Thyroid gland (tissue), 4 donors: ENCODE measurements around the gene THSD7B. TPM values are rescaled to one million over a fixed set of nuclear protein-coding genes. Genes with fewer than 3 reads are reported as not detected.
A peak's percentile ranks its signal among the peaks of the same experiment; 100 is the strongest.

Experiments
- DNase-seq, 2 donors: peaks; one replicate each; pipeline ENCODE4 v3.0.0-alpha.2; 2019
- H3K27ac ChIP-seq, 3 donors: fragments of 200-600 bp; sonication (generic); 1 replicate in 2 of 3; 2 replicates in 1 of 3; pipeline ENCODE4 v1.5.1; 2016 to 2019; ENCODE audit warnings: mild to moderate bottlenecking in 1 of 3, moderate library complexity in 1 of 3
- H3K27me3 ChIP-seq: fragments of 200-600 bp; sonication (generic); one replicate; pipeline ENCODE4 v1.5.1; 2019
- H3K36me3 ChIP-seq, 2 donors: fragments of 200-600 bp; sonication (generic); one replicate each; pipeline ENCODE4 v1.5.1; 2016 to 2019
- H3K4me1 ChIP-seq, 2 donors: fragments of 200-600 bp; sonication (generic); one replicate each; pipeline ENCODE4 v1.5.1; 2017 to 2019
- H3K4me3 ChIP-seq, 3 donors: fragments of 200-600 bp; sonication (generic); replicated peaks in 1 of 3; 1 replicate in 2 of 3; 2 replicates in 1 of 3; pipeline ENCODE4 v1.5.1; 2016; ENCODE audit warnings: mild to moderate bottlenecking in 1 of 3
- H3K9me3 ChIP-seq: fragments of 200-600 bp; sonication (generic); one replicate; pipeline ENCODE4 v1.5.1; 2017
- POLR2A ChIP-seq, 2 donors: fragments of 450-650 bp; IDR thresholded peaks; one replicate each; pipeline ENCODE4 v1.6.1; 2017; ENCODE audit warnings: antibody characterized with exemption in 2 of 2, mild to moderate bottlenecking in 2 of 2, moderate library complexity in 1 of 2
- WGBS, 2 donors: methylation state at CpG; one replicate each; pipeline ENCODE4 v1.1.5; 2017; 5-methylcytosine and 5-hydroxymethylcytosine counted together
- intact Hi-C: fragments of 100-400 bp; cut with DNase I; formaldehyde crosslinking; loops from one replicate; pipeline ENCODE4 v1.15.1; 2023
- total RNA-seq, 4 donors: library from RNA; depleted of rRNA; stranded (reverse); fragments of >200 nt; gene quantifications; one replicate each; pipeline ENCODE4 v1.2.3, GENCODE V29; 2016
- TF ChIP-seq, protein P1 (sequence below), 6 experiments: fragments of 200-600 bp in 3 of 6; fragments of 450-650 bp in 3 of 6; sonication (generic) in 3 of 6; IDR thresholded peaks; one replicate each; pipeline ENCODE4 v1.5.1; 2016 to 2019; ENCODE audit warnings: antibody characterized with exemption in 6 of 6, mild to moderate bottlenecking in 2 of 6, inconsistent platforms in 1 of 6, moderate library complexity in 1 of 6

THSD7B gene
- total RNA-seq, 4 donors from 2014 or later: 0.29 to 1.2 (median 0.92) TPM

DNA sequence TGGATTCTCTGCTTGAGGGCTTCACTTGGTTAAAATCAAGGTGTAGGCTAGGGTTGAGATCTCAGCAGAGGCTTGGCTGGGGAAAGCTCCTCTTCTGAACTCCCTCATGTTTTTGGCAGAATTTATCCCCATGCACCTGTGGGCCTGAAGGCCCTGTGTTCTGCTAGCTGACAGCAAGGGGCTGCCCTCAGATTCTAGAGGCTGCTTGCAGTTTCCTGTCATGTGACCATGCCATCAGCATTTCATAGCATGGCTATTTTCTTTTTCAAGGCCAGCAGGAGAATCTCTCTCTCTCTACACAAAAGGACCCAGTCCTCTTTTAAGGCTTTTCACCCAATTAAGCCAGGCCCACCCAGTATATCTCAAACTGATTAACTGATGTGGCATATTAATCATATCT is 684.1 kb downstream of the THSD7B start:
- no peaks in the 10 kb centered on the region for H3K27me3 ChIP-seq
- no peaks in the 10 kb centered on the region for H3K36me3 ChIP-seq
- no peak overlapping the region for H3K4me3 ChIP-seq
- H3K27ac ChIP-seq: no peak overlapping the region
- intact Hi-C loops: no loop called here
- no peak for DNase-seq
- H3K4me1 ChIP-seq: no peaks in the 10 kb centered on the region
- H3K9me3 ChIP-seq: no peaks in the 10 kb centered on the region
- TF ChIP-seq, protein P1, sequence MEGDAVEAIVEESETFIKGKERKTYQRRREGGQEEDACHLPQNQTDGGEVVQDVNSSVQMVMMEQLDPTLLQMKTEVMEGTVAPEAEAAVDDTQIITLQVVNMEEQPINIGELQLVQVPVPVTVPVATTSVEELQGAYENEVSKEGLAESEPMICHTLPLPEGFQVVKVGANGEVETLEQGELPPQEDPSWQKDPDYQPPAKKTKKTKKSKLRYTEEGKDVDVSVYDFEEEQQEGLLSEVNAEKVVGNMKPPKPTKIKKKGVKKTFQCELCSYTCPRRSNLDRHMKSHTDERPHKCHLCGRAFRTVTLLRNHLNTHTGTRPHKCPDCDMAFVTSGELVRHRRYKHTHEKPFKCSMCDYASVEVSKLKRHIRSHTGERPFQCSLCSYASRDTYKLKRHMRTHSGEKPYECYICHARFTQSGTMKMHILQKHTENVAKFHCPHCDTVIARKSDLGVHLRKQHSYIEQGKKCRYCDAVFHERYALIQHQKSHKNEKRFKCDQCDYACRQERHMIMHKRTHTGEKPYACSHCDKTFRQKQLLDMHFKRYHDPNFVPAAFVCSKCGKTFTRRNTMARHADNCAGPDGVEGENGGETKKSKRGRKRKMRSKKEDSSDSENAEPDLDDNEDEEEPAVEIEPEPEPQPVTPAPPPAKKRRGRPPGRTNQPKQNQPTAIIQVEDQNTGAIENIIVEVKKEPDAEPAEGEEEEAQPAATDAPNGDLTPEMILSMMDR (IDR thresholded peaks at IDR 0.05): no peak
- TF ChIP-seq POLR2A (IDR thresholded peaks at IDR 0.05): no peak

DNA sequence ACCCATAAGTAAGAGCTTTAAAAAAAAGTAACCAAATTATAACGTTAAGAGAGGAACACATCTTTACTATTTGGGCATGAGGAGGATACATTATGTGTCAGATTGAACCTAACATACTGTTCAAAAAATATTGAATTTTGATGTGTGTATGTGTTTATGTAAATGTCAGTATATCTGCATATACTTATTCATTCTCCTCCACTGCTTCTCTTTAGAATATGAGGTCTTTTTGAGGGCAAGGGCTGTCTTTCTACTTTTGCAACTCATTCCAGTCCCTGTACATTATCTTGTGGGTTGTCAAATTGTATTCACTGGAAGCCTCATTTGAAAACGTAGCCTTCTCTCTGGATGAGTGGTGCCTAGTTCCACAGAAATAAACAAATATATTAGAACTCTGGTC is 689.5 kb downstream of the THSD7B start:
- H3K27me3 ChIP-seq: no peaks in the 10 kb centered on the region
- no peaks in the 10 kb centered on the region for H3K36me3 ChIP-seq
- intact Hi-C loops: no loop called here
- DNase-seq: no peak
- 74 to 77% methylated on average over 2 of the region's 2 CpGs for WGBS, 2 donors
- TF ChIP-seq, protein P1 (IDR thresholded peaks at IDR 0.05): no peak
- TF ChIP-seq POLR2A (IDR thresholded peaks at IDR 0.05): no peak
- H3K4me1 ChIP-seq: no peaks in the 10 kb centered on the region
- no peaks in the 10 kb centered on the region for H3K9me3 ChIP-seq
- H3K27ac ChIP-seq: no peak overlapping the region
- H3K4me3 ChIP-seq: no peak overlapping the region

DNA sequence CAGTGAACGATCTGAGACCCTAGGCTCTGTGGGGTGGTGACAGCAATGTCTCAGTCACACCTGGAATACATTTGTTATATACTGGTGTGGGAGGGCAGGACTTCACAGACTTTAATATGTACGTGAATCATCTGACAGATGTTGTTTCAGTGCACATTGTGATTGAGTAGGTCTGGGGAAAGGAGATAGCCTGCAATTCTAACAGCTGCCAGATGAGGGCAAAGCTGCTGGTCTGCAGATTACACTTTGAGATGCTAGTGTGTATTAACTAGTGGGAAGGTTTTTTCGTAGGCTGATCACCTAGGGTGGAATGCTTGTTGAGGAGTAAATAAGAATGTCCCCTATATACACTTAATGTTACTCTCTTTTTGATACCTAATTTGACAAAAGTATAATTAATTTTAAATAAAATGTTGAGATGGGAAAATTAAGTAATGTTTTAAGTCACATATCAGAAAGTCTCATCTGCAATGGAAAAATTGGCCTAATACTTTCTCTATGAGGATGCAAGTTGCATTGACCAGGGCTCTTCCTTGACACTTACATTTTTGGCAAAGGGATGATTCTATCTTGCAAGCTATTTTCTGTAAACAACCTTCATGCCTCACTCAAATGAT is 702.0 kb downstream of the THSD7B start:
- peak; percentile 3 to 13 for DNase-seq
- Histone ChIP-seq H3K4me3 (no peak overlapping the region), H3K27ac (no peak overlapping the region), H3K27me3 (no peaks in the 10 kb centered on the region), H3K9me3 (no peaks in the 10 kb centered on the region), H3K4me1 (no peaks in the 10 kb centered on the region), H3K36me3 (no peaks in the 10 kb centered on the region)
- intact Hi-C loops: no loop called here
- WGBS, 2 donors: 41 to 44% methylated on average over 3 of the region's 3 CpGs
- TF ChIP-seq, protein P1 (IDR thresholded peaks at IDR 0.05): peak in 4 of 6 experiments; percentile 30 to 59 (median 43)
- TF ChIP-seq POLR2A (IDR thresholded peaks at IDR 0.05): no peak

DNA sequence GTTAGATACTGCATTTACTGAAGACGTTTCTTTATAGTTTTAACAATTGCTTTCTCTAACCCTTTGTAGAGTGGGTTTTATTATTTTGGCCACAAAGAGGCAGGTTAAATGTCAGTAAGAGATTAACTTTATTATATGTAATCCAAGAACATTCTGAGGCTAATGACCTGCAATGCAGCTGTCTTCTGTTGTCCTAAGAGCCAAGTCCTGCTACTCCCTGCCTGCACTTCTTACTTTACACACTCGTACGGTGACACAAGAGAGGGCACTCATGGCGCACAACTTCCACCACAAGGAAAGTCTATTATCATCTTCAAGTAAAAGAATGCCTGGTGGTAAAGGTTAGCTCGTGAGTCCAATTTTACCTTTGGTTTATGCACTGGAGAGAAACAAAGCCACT is 727.9 kb downstream of the THSD7B start:
- H3K27ac ChIP-seq: no peak overlapping the region
- WGBS, 2 donors: 70 to 71% methylated on average over 5 of the region's 5 CpGs
- H3K9me3 ChIP-seq: no peaks in the 10 kb centered on the region

DNA sequence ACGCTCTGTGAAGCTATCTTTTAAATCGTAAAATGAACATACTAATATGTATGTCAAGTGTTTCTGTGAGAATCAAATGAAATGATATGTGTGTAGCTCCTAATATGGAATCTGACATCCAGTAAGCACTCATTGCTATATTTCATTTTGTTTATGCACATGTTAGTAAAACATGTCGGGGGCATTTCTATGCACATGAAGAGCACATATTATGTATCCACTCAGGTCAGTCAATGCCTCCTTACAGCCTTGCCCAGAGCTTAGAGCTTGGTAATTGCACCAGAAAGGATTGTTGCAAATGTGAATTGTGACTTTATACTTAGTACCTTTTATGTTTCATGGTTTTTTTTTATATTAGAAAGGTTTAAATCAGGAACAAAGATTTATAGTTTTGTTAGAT is 735.3 kb downstream of the THSD7B start:
- 84 to 95% methylated on average over 3 of the region's 3 CpGs for WGBS, 2 donors
- no peaks in the 10 kb centered on the region for H3K9me3 ChIP-seq
- no peak for TF ChIP-seq POLR2A (IDR thresholded peaks at IDR 0.05)
- TF ChIP-seq, protein P1 (IDR thresholded peaks at IDR 0.05): no peak
- no peaks in the 10 kb centered on the region for H3K27me3 ChIP-seq
- no peaks in the 10 kb centered on the region for H3K36me3 ChIP-seq
- DNase-seq: no peak
- intact Hi-C loops: no loop called here
- H3K4me1 ChIP-seq: peaks cover 0 to under 1% of the 10 kb centered on the region in 2 donors
- H3K4me3 ChIP-seq: no peak overlapping the region
- no peak overlapping the region for H3K27ac ChIP-seq

More for the DNA sequence above, 727.9 kb downstream of the THSD7B start:
- intact Hi-C loops: no loop called here
- H3K36me3 ChIP-seq: no peaks in the 10 kb centered on the region
- no peak for DNase-seq
- no peak overlapping the region for H3K4me3 ChIP-seq
- no peaks in the 10 kb centered on the region for H3K27me3 ChIP-seq
- H3K4me1 ChIP-seq: peaks cover 0 to 7% of the 10 kb centered on the region in 2 donors
- TF ChIP-seq POLR2A (IDR thresholded peaks at IDR 0.05): no peak
- TF ChIP-seq, protein P1 (IDR thresholded peaks at IDR 0.05): no peak
